Panc1 (cell line): ENCODE results near the gene CAPN11. TPM values are rescaled to one million over a fixed set of nuclear protein-coding genes. Genes with fewer than 3 reads are reported as not detected.

Source experiments
- ATAC-seq: fragments of 200-7000 bp; cut with Tn5 transposase; 2 replicates; pipeline ENCODE4 v1.9.1; 2020; ENCODE audit warnings: mild to moderate bottlenecking, moderate library complexity
- BruUV-seq: library from RNA; stranded (reverse); fragments of 400-500 nt; replicated peaks from 2 replicates; lab custom pipeline; 2021; lab: Mats Ljungman, UMichigan
- CTCF ChIA-PET: fragments of 300-600 bp; sonication (Branson Sonifier 250); formaldehyde crosslinking; loops from one replicate; lab custom pipeline; 2022; ENCODE audit warnings: antibody characterized with exemption; lab: Charles Lee
- POLR2A ChIA-PET: fragments of 300-600 bp; sonication (Branson Sonifier 250); formaldehyde crosslinking; loops from one replicate; lab custom pipeline; 2022; ENCODE audit warnings: antibody characterized with exemption; lab: Charles Lee
- DNase-seq: peaks from one replicate; pipeline ENCODE4 v3.0.0-alpha.2; 2010; ENCODE audit warnings: low read depth, low spot score
- H3K27ac ChIP-seq: 2 replicates; pipeline ENCODE4 v1.5.1; 2011; ENCODE audit warnings: mild to moderate bottlenecking, low read length, inconsistent platforms
- H3K27me3 ChIP-seq: fragments of 200-500 bp; sonication (Bioruptor generic); 2 replicates; pipeline ENCODE4 v1.6.0; 2014; ENCODE audit warnings: low read length, inconsistent platforms; ENCODE audit not compliant: control insufficient read depth, insufficient read depth
- H3K36me3 ChIP-seq: fragments of 200-500 bp; sonication (Bioruptor generic); 2 replicates; pipeline ENCODE4 v1.5.1; 2014; ENCODE audit warnings: inconsistent platforms, mild to moderate bottlenecking, low read length, moderate library complexity; ENCODE audit not compliant: control insufficient read depth, insufficient read depth
- H3K4me1 ChIP-seq: 2 replicates; pipeline ENCODE4 v1.5.1; 2011; ENCODE audit warnings: inconsistent platforms, mild to moderate bottlenecking, low read length, moderate library complexity; ENCODE audit not compliant: control insufficient read depth, insufficient read depth
- H3K4me3 ChIP-seq, 2 experiments: 2 replicates each; pipeline ENCODE4 v1.5.1; 2011 to 2012; ENCODE audit warnings: low read depth in 2 of 2, low read length in 2 of 2, mild to moderate bottlenecking in 2 of 2, inconsistent platforms in 1 of 2, moderate library complexity in 1 of 2
- H3K9me3 ChIP-seq: fragments of 200-500 bp; sonication (Bioruptor generic); 2 replicates; pipeline ENCODE4 v1.5.1; 2014; ENCODE audit warnings: low read depth, mild to moderate bottlenecking, inconsistent platforms, low read length, moderate library complexity; ENCODE audit not compliant: control insufficient read depth, insufficient read depth
- POLR2AphosphoS5 ChIP-seq: IDR thresholded peaks from 2 replicates; pipeline ENCODE4 v1.6.1; 2012; ENCODE audit warnings: mild to moderate bottlenecking, low read depth, low read length, moderate library complexity
- SIN3A ChIP-seq: IDR thresholded peaks from 2 replicates; pipeline ENCODE4 v1.6.1; 2012; ENCODE audit warnings: low read depth, mild to moderate bottlenecking, low read length, moderate library complexity, borderline replicate concordance; ENCODE audit not compliant: insufficient read depth
- TCF7L2 ChIP-seq: IDR thresholded peaks from 2 replicates; pipeline ENCODE4 v1.6.1; 2011; ENCODE audit warnings: mild to moderate bottlenecking, low read depth, low read length, inconsistent platforms
- in situ Hi-C: cut with HindIII; loops from 2 replicates; pipeline ENCODE4 v1.10.0; 2016; ENCODE audit warnings: low sequenced_read_pairs, low pct_unique_long_range_greater_than_20kb
- intact Hi-C: fragments of 100-400 bp; cut with micrococcal nuclease; formaldehyde crosslinking; loops from one replicate; pipeline ENCODE4 v1.10.0; 2022; ENCODE audit not compliant: unreplicated experiment
- total RNA-seq: library from RNA; stranded (reverse); gene quantifications from one replicate; pipeline ENCODE4 v1.2.1, GENCODE V29; 2021; ENCODE audit not compliant: unreplicated experiment
- TF ChIP-seq, protein P1 (sequence below), 2 experiments: IDR thresholded peaks; 2 replicates each; pipeline ENCODE4 v1.6.1; 2011 to 2012; ENCODE audit warnings: low read depth in 2 of 2, control low read depth in 1 of 2, low read length in 1 of 2, mild to moderate bottlenecking in 1 of 2, moderate library complexity in 1 of 2; ENCODE audit not compliant: insufficient read depth in 1 of 2
- TF ChIP-seq, protein P2 (sequence below): fragments of 450-650 bp; IDR thresholded peaks from 2 replicates; pipeline ENCODE4 v1.5.1; 2017; ENCODE audit warnings: mild to moderate bottlenecking

CAPN11 gene
- total RNA-seq, 1 experiment from 2014 or later: 1.2 TPM

DNA sequence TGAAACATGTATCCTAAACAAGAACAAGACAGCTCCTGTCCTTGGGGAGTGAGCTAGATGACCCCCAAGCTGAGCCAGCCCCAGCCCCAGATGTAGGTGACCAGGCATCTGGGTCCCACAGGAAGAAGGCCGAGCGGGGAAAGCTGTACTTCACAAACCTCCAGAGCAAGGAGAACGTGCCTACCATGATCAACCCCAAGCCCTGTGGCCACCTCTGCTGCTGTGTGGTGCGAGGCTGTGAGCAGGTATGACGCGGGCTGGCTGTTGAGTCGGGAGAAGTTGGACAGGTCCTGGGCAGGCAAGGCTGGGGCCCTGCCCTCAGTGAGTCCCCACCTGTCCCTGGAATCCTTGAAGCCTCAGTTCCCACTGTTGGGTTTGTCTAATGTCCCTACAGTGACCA lies 11.4 kb upstream of the CAPN11 start:
- no peaks in the 10 kb centered on the region for H3K27me3 ChIP-seq
- no peaks in the 10 kb centered on the region for H3K4me1 ChIP-seq
- in situ Hi-C loops (no loop called here), intact Hi-C loops (no loop called here)
- H3K9me3 ChIP-seq: no peaks in the 10 kb centered on the region
- DNase-seq (no peak), ATAC-seq (no peak)
- ChIA-PET POLR2A (no interaction called here), CTCF (interaction anchor here (0.6 to 0.7 kb wide), 2 partner anchors 48 to 378 kb away, joined by 4 to 5 read pairs; no protein-coding TSS in a partner anchor)
- BruUV-seq: no TSS peak
- no peak overlapping the region for H3K4me3 ChIP-seq
- no peak overlapping the region for H3K27ac ChIP-seq
- TF ChIP-seq POLR2AphosphoS5: no peak
- TF ChIP-seq SIN3A: no peak
- TF ChIP-seq, protein P1, sequence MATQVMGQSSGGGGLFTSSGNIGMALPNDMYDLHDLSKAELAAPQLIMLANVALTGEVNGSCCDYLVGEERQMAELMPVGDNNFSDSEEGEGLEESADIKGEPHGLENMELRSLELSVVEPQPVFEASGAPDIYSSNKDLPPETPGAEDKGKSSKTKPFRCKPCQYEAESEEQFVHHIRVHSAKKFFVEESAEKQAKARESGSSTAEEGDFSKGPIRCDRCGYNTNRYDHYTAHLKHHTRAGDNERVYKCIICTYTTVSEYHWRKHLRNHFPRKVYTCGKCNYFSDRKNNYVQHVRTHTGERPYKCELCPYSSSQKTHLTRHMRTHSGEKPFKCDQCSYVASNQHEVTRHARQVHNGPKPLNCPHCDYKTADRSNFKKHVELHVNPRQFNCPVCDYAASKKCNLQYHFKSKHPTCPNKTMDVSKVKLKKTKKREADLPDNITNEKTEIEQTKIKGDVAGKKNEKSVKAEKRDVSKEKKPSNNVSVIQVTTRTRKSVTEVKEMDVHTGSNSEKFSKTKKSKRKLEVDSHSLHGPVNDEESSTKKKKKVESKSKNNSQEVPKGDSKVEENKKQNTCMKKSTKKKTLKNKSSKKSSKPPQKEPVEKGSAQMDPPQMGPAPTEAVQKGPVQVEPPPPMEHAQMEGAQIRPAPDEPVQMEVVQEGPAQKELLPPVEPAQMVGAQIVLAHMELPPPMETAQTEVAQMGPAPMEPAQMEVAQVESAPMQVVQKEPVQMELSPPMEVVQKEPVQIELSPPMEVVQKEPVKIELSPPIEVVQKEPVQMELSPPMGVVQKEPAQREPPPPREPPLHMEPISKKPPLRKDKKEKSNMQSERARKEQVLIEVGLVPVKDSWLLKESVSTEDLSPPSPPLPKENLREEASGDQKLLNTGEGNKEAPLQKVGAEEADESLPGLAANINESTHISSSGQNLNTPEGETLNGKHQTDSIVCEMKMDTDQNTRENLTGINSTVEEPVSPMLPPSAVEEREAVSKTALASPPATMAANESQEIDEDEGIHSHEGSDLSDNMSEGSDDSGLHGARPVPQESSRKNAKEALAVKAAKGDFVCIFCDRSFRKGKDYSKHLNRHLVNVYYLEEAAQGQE (IDR thresholded peaks at IDR 0.05; ENCODE audit: insufficient read depth in 1 of 2, low read depth in 2 of 2, low read length in 1 of 2): no peak
- TF ChIP-seq, protein P2, sequence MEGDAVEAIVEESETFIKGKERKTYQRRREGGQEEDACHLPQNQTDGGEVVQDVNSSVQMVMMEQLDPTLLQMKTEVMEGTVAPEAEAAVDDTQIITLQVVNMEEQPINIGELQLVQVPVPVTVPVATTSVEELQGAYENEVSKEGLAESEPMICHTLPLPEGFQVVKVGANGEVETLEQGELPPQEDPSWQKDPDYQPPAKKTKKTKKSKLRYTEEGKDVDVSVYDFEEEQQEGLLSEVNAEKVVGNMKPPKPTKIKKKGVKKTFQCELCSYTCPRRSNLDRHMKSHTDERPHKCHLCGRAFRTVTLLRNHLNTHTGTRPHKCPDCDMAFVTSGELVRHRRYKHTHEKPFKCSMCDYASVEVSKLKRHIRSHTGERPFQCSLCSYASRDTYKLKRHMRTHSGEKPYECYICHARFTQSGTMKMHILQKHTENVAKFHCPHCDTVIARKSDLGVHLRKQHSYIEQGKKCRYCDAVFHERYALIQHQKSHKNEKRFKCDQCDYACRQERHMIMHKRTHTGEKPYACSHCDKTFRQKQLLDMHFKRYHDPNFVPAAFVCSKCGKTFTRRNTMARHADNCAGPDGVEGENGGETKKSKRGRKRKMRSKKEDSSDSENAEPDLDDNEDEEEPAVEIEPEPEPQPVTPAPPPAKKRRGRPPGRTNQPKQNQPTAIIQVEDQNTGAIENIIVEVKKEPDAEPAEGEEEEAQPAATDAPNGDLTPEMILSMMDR: no peak
- no peak for TF ChIP-seq TCF7L2
- peaks cover 3% of the 10 kb centered on the region; the same call in 1 of the 2 replicates for H3K36me3 ChIP-seq

DNA sequence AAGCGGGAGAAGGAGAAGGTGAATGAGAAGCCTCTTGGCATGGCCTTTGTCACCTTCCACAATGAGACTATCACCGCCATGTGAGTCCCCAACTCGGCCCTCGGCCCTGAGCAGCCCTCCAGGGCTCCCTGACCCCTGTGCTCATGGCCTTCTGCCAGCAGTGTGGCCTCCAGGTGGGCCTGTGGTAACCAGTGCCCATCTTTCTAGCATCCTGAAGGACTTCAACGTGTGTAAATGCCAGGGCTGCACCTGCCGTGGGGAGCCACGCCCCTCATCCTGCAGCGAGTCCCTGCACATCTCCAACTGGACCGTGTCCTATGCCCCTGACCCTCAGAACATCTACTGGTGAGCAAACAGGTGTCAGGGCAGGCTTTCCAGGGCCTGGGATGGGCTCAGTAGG lies 10.3 kb upstream of the CAPN11 start:
- TF ChIP-seq TCF7L2 (no peak), POLR2AphosphoS5 (no peak), SIN3A (no peak)
- TF ChIP-seq, protein P2: no peak
- TF ChIP-seq, protein P1 (IDR thresholded peaks at IDR 0.05; ENCODE audit: insufficient read depth in 1 of 2, low read depth in 2 of 2, low read length in 1 of 2): no peak
- Histone ChIP-seq H3K4me1 (no peaks in the 10 kb centered on the region), H3K27ac (no peak overlapping the region), H3K27me3 (no peaks in the 10 kb centered on the region), H3K9me3 (no peaks in the 10 kb centered on the region), H3K4me3 (no peak overlapping the region), H3K36me3 (peaks cover 2% of the 10 kb centered on the region; the same call in 1 of the 2 replicates)
- in situ Hi-C loops (no loop called here), intact Hi-C loops (no loop called here)
- no peak for DNase-seq
- CTCF ChIA-PET: no interaction called here
- BruUV-seq: no TSS peak
- no peak for ATAC-seq
- POLR2A ChIA-PET: no interaction called here
